NCI-H1105 treated with DMSO at 0.1 percent for 48 hours (cell line): ENCODE results near the gene ZNF792.
"Not testable (repeated sequence)": the region's sequence is repeated elsewhere in the genome, so short reads cannot be mapped to it uniquely, and the experiment has no call there.

Experiments
- DNase-seq: peaks from one replicate; lab custom pipeline; 2025; lab: John Stamatoyannopoulos, UW

Gene ZNF792

GRCh38 chr19:34963573-34964406, at the start of gene ZNF792:
TSS of gene ZNF792 (minus strand) at chr19:34964229. CDS start at chr19:34963662, 567 bp downstream.
- DNase-seq = peak; percentile 67

GRCh38 chr19:35013041-35013819, 49.2 kb upstream of the ZNF792 start:
- no peak for DNase-seq

- DNase-seq = no peak
These were observed 48.0 kb upstream of the ZNF792 start for GRCh38 chr19:35011737-35012682.

GRCh38 chr19:35011091-35011689, 47.2 kb upstream of the ZNF792 start:
- no peak for DNase-seq

GRCh38 chr19:35009424-35010415, 45.7 kb upstream of the ZNF792 start:
- DNase-seq = no peak

GRCh38 chr19:35008891-35009341, 44.9 kb upstream of the ZNF792 start:
- DNase-seq = no peak

- not testable (repeated sequence) for DNase-seq
These were observed 43.4 kb upstream of the ZNF792 start for GRCh38 chr19:35007427-35007826.

GRCh38 chr19:35006999-35007365, 43.0 kb upstream of the ZNF792 start:
- no peak for DNase-seq

- DNase-seq = no peak
These were observed 42.4 kb upstream of the ZNF792 start for GRCh38 chr19:35006342-35006998.

GRCh38 chr19:35006007-35006341, 41.9 kb upstream of the ZNF792 start:
- DNase-seq = not testable (repeated sequence)

- DNase-seq = no peak
These were observed 41.4 kb upstream of the ZNF792 start for GRCh38 chr19:35005256-35005977.

- DNase-seq = no peak
These were observed 40.7 kb upstream of the ZNF792 start for GRCh38 chr19:35004517-35005255.

- DNase-seq = no peak
These were observed 38.1 kb upstream of the ZNF792 start for GRCh38 chr19:35002037-35002535.

- no peak for DNase-seq
These were observed 36.8 kb upstream of the ZNF792 start for GRCh38 chr19:35000647-35001501.

GRCh38 chr19:35000338-35000646, 36.3 kb upstream of the ZNF792 start:
- DNase-seq = no peak

GRCh38 chr19:34999498-35000337, 35.7 kb upstream of the ZNF792 start, which contains the start of gene GRAMD1A:
TSS of gene GRAMD1A (plus strand) at chr19:35000323. CDS start at chr19:35000479, 156 bp downstream.
- peak; percentile 77 for DNase-seq
